Hindlimb muscle (tissue), 1 donor: ENCODE data around the gene RETREG1. TPM values are rescaled to one million over a fixed set of nuclear protein-coding genes. Genes with fewer than 3 reads are reported as not detected.
"Not testable (repeated sequence)": the region's sequence is repeated elsewhere in the genome, so short reads cannot be mapped to it uniquely, and the experiment has no call there.

Experiments
- DNase-seq: peaks from one replicate; pipeline ENCODE4 v3.0.0-alpha.2; 2013
- polyA plus RNA-seq: library from polyadenylated mRNA; unstranded; fragments of 120-200 nt; gene quantifications from one replicate; pipeline ENCODE4 v1.2.1, GENCODE V29; 2013; ENCODE audit not compliant: insufficient read length

The RETREG1 gene, protein sequence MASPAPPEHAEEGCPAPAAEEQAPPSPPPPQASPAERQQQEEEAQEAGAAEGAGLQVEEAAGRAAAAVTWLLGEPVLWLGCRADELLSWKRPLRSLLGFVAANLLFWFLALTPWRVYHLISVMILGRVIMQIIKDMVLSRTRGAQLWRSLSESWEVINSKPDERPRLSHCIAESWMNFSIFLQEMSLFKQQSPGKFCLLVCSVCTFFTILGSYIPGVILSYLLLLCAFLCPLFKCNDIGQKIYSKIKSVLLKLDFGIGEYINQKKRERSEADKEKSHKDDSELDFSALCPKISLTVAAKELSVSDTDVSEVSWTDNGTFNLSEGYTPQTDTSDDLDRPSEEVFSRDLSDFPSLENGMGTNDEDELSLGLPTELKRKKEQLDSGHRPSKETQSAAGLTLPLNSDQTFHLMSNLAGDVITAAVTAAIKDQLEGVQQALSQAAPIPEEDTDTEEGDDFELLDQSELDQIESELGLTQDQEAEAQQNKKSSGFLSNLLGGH
- 61.0 TPM for polyA plus RNA-seq

DNA sequence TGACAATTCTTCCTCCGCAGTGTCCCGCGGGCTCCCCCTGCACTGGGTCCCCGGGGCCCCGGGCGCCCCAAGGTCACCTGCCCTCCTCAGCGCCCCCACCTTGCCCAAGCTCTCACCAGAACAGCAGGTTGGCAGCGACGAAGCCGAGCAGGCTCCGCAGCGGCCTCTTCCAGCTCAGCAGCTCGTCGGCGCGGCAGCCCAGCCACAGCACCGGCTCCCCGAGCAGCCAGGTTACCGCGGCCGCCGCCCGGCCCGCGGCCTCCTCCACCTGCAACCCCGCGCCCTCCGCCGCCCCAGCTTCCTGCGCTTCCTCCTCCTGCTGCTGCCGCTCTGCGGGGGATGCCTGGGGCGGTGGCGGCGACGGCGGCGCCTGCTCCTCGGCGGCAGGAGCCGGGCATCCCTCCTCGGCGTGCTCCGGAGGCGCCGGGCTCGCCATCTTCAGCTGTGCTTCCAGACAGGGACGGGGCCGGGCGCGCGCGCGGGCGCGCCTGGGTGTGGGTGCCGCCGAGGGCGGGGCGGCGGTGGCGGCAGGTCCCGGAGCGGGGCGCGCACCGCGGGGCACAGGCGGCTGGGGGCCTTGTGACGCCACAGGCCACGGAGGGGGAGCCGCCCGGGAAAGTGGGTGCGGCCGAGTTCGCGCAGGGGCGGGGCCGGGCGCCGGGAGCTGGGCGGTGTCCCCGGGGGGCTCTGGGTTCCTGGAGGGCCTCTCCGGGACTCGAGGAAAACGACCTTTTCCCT is at the start of gene RETREG1:
RETREG1 (minus strand) TSS at position 462 of the 738 bp plus-strand sequence; CDS start at position 436, 26 bp downstream.
- peak; percentile 34 for DNase-seq

DNA sequence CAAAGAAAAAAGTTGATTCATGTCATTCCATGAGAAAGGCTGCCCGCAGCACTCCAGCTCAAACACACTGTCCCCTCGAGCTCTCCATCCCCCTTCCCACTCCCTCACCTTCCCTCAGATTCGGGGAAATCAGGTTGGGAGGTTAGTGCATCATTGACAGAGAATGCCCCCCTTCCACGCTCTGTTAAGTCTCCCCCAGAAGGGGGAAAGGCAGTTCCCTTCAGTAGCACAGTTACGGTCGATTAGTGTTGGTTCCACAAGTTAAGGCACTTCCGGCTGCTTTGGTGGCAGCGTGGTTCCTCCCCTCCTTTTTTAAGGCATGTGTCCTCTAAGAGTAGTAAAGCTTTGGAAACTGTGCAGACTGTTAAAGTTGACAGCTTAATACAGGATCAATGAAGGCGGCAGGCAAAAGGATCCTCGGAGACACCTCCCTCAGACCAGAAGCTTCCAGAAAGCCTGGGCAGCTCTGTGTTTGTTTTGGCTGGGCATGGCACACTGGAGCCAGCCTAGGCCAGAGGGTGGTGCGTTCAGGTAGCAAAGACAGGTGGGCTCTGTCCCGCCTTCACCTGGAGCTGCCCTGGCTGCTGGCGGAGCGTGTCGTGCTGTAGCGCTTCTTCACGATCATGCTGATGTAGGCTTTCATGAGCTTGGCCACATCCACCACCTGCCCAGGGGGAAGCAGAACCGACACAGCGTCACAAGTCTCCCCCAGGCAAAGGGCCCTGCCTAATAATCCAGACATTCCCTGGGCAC is 49.5 kb upstream of the RETREG1 start:
- no peak for DNase-seq

DNA sequence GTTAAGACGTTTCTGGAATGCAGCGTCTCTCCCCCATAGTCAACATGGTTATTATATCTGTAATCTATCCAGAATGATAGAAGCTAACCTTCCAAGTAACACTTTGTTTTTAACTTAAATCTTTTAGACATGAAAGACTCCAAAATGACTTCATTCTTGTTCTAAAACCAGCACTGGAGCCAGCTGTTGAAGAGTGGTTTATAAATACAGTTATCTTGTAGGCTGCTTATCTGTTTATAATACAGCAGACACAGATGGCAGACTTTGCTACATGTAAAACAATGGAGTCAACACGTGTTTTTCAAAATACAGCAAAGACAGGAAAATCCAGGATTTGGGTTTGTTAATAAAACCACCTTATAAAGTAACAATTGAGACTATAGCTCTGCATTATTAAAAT is 48.8 kb upstream of the RETREG1 start:
- no peak for DNase-seq

DNA sequence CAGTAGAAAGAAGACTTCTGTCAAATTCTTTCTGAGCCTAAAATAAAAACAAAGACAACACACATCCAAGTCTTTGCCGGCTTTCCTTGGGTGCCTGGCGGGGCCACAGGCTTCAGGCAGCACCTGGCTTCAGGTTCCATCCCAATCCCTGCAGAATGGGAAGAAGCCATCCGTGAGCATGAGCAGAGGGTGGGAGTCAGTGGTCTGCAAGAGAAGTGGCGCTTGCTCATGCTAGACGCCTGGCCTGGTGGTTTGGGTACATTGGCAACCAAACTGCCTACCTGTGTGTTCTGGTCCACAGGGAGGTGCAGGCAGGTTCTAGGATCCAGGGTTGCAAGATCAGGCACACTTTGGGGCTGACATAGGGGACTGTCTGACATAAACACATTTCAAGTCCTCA is 47.6 kb upstream of the RETREG1 start:
- DNase-seq = no peak

DNA sequence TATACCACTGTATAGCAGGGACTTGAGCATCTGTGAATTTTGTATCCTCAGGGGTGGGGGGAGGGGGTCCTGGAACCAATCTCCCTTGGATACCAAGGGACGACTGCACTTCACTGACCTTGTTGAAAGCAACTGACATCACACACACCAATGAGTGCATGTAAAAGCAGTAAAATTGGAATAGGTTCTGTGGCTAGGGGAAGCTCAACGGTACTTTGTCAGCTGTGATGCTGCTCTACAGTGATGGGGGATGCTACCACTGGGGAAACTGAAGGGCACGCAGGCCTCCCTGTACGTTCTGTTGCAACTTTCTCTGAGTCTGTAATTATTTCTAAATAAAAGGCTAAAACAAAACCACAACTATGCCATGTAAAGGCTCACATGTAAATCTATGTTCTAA is 47.0 kb upstream of the RETREG1 start:
- no peak for DNase-seq

DNA sequence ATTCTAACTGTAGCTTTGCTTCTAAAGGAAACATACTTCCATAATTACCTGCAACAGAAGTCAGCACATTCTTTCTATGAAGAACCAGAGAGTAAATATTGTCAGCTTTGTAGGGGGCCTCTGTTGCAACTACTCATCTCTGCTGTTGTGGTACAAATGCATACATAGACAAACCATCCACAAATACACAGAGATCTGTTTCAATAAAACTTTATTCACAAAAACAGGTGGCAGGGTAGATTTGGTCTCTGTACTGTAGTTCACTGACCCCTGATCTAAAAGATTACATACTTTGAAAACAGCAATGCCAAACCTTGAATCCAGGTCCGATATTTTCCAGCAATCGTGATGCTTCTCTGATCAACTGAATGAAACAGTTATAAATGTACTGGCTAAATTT is 44.9 kb upstream of the RETREG1 start:
- DNase-seq = no peak

DNA sequence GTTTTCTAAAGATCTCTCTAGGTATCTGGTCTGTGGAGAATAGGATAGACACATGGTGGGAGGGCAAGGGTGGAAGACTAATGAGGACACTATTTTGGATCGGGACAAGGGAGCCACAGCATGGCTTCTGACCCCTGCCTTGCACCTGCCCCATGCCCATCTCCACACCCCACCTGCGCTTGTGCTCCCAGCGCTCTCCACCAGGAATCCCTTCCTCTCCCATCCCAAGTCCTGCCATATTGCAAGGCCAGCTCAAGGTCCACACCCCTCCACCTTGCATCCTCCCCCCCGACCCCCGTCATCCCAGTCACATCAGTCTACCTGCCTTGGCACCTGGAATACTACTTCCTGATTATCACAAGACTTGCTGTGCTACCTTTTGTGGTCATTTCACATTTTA is 44.2 kb upstream of the RETREG1 start:
- no peak for DNase-seq

DNA sequence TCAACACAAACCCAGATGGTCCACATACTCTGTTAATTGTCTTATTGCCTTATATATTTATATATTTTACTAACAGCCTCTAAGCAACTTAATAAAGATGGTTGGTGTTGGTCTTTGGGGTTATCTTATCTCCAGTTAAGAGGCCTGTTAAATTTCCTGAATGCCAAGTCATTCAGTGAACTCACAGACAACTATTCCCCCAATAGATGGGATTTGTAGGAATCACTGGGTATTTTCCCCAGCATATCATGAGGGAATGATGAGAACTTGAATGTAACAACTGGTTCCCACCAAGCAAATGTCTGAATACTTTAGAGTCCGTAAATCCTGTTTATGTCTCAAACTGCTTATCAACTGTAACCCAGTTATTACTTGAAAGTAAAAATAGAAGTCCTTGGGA is 42.7 kb upstream of the RETREG1 start:
- no peak for DNase-seq

DNA sequence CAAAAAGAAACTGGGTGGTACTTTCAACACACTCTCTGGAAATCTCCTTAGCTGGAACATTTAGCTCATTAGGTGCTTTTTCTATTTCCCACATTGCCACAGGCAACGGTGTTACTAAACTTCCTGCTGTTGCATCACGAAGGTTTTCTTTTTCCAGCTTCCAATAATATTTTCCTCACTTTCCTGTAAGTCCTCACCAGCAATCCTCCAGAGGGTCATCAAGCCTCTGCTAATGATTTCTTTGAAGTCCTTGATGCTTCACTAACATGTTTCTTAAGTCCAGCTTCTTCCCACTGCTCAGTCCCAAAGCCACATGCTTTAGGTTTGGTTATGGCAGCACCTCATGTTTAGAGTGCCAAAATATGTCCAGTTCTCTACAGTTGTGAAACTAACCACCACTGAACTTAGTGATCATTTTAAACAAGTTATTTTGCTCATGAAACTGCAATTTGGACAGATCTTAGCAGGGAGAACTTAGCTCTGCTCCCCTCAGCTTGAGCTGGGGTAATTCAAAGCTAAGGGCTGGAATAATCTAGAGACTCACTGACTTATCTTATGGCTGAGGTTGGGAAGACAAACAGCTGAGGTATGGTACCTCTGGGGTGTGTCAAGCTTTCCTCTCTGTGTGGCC is 39.9 kb upstream of the RETREG1 start:
- peak; percentile 41 for DNase-seq

DNA sequence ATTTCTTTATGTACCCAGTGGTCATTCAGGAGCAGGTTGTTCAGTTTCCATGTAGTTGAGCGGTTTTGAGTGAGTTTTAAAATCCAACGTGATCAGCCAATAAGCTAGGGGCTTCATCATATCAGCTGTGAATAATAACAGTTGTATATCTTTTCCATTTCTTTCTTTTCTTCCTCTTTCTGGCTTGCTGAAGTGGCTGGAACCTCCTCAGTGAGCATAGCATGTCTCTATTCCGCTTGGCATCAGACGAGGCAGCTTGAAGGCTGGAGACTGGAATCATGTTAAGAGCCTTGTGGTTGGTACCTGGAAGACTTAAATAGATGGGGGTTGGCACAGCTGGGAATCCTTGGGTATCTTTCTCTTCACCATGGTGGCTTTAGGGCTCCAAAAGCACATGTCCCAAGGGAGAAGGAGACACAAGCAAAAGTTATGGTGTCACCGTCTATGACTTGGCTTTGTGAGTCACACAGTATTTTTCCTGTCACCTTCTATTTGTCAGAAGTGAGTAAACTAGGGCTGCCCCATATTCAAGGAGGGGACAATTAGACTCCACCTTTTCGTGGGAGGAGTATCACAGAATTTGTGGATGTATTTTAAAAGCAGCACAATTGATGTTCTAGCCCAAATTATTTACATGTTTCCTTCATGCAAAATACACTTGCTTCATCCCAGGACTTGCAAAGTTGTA is 38.0 kb upstream of the RETREG1 start:
- DNase-seq = no peak

DNA sequence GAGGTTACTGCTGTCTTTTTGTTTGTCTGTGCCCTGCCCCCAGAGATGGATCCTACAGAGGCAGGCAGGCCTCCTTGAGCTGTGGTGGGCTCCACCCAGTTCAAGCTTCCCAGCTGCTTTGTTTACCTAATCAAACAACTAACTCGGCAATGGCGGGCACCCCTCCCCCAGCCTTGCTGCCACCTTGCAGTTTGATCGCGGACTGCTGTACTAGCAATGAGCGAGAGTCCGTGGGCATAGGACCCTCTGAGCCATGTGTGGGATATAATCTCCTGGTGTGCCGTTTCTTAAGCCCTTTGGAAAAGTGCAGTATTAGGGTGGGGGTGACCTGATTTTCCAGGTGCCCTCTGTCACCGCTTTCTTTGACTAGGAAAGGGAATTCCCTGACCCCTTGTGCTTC is 31.9 kb upstream of the RETREG1 start:
- not testable (repeated sequence) for DNase-seq

DNA sequence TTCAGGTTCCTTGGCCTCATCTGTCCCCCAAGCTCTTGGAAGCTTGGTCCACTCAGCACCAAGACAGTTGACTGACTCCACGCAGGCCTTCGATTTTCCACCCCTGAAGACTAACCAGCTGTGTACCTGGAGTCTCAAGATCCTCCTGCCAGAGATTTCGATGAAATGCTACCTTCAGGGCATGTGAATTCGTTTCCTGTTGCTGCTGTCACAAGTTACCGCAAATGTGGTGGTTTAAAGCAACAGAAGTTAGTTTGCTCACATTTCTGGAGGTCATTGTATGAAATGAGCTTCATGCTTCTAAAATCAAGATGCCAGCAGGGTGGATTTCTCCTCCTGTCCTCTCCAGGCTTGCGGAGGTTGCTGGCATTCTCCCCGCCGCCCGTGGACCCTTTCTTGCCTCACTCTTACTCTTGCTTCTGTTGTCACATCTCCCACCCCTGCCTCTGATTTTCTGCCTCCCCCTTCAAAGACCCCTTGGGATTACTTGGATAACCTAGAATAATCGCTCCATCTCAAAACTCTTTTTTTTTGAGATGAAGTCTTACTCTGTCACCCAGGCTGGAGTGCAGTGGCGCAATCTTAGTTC is 27.6 kb upstream of the RETREG1 start:
- no peak for DNase-seq

DNA sequence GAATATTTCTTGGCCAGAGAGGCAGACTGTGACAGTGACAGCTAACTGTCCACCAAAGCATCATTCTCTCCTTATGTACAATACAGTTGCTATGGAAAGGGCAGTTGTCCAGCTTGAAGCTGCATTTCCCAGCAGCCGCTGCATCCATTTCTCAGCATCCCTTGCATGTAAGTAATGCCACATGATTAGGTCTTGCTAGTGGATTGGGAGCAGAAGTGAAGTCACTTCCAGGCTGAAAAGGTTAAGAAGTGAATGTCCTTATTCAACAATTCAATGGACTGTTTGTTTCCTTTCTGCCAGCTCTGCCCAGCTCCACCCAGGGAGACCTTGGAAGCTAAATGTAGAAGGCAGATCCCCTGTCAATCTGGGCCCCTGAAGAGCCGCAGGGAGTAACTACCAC is 26.1 kb upstream of the RETREG1 start:
- no peak for DNase-seq

DNA sequence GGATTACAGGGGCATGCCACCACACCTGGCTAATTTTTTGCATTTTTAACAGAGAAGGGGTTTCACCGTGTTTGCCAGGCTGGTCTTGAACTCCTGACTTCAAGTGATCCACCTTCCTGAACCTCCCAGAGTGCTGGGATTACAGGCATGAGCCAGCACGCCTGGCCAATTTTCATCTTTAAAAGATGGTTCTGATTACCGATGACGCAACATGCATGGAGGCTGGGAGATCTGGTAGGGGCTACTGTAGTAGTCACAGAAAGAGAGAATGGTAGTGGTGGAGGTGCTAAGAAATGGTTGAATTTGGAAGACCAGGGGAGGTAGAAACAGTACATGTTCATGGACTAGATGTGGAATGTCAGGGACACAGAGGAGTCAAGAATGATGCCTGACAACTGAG is 22.4 kb upstream of the RETREG1 start:
- no peak for DNase-seq

DNA sequence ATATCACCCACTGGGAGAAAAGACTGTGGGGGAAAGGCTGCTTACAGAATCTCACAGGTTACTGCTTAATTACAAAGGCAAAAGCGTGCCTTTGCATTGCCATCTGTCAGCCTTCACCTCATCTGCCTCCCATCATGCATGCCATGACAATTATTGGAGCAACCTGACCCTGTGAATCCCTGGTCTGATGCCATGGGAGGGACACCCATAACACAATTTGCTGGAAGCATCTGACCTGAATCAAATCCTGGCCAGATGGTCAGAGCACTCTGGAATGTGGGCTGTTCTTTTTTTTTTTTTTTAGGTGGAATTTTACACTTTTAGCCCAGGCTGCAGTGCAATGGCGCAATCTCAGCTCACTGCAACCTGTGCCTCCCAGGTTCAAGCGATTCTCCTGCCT is 11.6 kb upstream of the RETREG1 start:
- no peak for DNase-seq

DNA sequence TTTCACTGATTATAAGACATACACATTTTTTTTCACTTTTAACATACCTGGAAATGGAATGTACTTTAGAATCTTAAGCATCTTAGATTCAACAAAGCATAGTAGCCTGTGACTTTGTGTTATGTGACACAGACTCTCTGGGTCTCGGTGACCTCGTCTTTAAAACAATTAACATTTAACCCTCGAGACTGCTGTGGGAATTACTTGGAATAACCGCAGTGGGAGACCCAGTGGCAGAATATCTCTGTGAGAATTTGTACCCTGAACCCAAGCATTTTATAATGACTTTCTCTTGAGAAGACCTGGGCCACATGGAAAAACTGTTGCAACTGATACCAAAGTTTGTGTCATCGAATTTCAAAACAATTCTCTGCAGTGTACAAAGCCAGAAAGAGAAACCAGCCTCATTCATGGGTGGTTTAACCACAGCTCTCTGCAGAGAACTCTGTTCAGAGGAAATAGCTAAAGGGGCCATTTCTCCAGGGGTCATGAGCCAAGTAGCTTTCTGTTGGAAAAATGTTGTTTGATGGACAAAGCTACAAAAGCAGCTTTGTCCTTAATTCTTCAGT is 10.0 kb upstream of the RETREG1 start:
- no peak for DNase-seq

DNA sequence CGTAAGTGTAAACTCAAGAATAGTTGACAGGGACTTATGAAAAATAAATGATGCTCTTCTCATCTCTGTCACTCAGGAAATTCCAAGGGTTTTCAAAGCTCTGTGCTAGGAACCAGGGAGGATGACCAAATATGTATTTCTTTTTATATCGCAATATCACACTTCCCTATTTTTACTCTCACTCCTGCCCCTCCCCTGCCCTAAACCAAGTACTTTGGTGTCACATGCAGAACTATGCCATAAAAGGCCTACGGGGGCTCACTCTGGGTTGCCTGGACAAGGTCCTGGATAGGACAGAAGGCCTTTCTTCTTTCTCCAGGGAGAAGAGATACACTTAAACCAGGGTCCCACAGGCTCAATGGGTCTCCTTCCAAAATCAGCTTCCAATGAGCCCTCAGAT is 8.3 kb upstream of the RETREG1 start:
- DNase-seq = no peak

DNA sequence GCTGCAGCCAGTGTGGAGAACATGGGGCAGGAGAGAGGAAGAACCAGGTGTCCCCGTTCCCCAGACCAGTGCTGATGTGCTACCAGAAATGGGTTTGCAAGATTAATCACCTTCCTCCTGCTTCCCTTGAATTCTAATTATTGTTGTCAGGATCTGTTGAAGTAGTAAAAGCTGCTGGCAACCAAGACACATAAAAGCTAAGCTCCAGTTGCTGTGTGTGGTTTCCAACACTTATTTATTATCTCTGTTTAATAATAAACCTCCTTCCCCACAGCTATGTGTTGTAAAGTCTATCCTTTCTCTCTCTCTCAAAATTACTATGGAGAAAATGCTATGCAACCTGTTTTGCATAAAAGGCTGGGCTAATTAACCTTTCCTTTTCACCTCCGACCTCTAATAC is 2.3 kb upstream of the RETREG1 start:
- DNase-seq = no peak

DNA sequence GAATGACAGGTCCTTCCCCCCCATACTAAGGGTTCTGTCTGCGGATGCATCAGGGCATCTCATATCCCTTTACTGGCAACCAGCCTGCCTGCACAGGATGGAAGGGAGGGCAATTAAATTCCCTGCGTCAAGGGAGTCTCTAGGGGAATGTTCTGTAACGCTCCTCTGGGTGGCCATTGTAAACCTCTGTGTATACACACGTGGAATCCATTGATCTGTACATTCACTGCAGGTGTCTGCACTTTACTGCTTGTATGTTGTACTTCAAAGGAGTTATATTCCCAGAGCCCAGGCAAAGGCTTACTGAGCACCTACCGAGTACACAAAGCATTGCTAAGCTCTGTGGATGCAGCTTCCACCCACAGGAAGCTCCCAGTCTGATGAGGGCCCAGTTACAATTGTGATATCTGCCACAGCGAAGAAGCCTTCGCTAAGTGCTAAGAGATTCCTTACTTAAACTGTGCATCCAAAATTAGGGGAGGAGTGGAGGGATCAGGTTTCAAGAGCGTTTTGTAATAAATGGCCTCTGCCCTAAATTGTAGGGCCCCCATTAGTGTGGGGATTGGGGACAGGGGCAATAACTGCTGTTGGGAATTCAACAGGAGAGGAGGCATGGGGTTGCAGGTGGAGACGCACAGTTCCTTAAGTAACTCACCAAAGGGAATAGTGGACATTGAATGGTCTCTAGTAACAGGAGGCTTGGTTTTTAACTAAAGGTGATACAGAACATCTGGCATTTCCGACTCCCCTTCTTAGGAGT is 1.5 kb upstream of the RETREG1 start:
- no peak for DNase-seq

DNA sequence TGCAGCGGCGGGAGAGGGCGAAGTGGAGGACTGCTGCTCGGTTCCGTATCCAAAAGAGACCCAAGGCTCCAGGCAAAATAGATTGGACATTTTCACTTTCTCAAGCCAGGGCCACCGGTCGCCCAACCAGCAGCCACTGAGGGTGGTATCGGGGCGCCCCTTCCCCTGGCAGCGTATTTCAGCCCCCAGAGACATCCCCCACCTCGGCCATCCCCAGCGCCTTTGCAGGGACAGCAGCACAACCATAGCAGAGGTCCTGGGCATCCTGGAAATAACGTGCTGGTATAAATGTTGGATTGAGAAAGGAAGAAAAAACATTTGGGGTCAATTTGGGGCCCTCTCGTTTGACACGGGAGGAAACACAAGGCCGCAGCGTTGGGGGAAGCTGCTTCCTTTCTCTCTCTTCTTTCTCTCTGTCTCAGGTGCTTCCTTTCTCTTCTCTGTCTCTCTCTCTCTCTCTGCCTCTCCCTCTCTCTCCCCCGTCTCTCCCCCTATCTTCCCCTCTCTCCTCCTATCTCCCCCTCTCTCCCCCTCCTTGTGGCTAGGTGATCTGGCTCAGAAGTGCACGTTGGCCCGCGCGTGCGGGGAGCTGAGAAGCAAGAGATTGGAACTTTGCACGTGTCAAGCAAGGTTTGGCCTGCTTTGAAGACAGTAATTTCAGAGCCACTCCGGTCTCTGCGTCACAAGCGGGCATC is 624 bp upstream of the RETREG1 start:
- no peak for DNase-seq
